ENCODE results near the gene PCDHGA4. TPM values are rescaled to one million over a fixed set of nuclear protein-coding genes. Genes with fewer than 3 reads are reported as not detected.
A peak's percentile ranks its signal among the peaks of the same experiment; 100 is the strongest.
"Not testable (repeated sequence)": the region's sequence is repeated elsewhere in the genome, so short reads cannot be mapped to it uniquely, and the experiment has no call there.

The PCDHGA4 gene
- total RNA-seq, 4 donors from 2014 or later: 2.0 to 5.6 (median 3.2) TPM

DNA sequence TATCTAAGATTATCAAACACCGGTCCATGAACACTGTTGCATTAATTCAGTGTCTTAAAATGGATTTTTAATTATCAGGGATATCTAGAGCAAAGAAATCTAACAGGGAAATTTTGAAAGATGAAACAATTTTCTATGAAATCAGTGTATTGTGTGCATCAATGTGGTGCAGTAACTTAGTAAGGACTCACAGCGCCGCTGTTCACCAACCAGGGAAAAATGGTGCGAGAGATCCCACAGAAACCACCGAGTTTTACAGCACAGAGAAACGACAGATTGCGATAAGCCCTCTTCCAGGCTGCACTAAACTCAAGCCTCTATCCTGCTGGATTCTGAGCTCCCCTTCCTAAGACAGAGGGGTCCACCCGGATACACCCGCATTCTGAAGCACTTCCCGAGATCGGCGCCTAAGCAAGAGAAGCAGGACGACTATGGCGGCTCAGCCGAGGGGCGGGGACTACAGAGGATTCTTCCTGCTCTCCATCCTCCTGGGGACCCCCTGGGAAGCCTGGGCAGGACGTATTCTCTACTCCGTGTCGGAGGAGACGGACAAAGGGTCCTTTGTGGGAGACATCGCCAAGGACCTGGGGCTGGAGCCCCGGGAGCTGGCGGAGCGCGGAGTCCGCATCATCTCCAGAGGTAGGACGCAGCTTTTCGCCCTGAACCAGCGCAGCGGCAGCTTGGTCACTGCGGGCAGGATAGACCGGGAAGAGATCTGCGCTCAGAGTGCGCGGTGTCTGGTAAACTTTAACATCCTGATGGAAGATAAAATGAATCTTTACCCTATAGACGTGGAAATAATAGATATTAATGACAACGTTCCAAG lies 27.9 kb downstream of the PCDHGA4 start, which contains the start of gene PCDHGA7:
Gene PCDHGA7 (plus strand): TSS at position 274 of the 826 bp plus-strand sequence. CDS start 158 bp downstream, at position 432.
- Histone ChIP-seq H3K4me1 (no peaks in the 10 kb centered on the region), H3K4me3 (peak within 1 kb of the TSS; percentile 17), H3K9me3 (peaks cover 56% of the 10 kb centered on the region), H3K36me3 (no peaks in the 10 kb centered on the region), H3K27me3 (no peaks in the 10 kb centered on the region), H3K27ac (no peak within 1 kb of the TSS)
- 14% methylated on average over 35 of the region's 37 CpGs for WGBS
- DNase-seq (ENCODE audit: low spot score in 2 of 2): no peak
- TF ChIP-seq, protein P1, sequence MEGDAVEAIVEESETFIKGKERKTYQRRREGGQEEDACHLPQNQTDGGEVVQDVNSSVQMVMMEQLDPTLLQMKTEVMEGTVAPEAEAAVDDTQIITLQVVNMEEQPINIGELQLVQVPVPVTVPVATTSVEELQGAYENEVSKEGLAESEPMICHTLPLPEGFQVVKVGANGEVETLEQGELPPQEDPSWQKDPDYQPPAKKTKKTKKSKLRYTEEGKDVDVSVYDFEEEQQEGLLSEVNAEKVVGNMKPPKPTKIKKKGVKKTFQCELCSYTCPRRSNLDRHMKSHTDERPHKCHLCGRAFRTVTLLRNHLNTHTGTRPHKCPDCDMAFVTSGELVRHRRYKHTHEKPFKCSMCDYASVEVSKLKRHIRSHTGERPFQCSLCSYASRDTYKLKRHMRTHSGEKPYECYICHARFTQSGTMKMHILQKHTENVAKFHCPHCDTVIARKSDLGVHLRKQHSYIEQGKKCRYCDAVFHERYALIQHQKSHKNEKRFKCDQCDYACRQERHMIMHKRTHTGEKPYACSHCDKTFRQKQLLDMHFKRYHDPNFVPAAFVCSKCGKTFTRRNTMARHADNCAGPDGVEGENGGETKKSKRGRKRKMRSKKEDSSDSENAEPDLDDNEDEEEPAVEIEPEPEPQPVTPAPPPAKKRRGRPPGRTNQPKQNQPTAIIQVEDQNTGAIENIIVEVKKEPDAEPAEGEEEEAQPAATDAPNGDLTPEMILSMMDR (IDR thresholded peaks at IDR 0.05): no peak
- TF ChIP-seq POLR2AphosphoS5 (IDR thresholded peaks at IDR 0.05) (no peak), EP300 (IDR thresholded peaks at IDR 0.05) (no peak), POLR2A (IDR thresholded peaks at IDR 0.05) (no peak)

DNA sequence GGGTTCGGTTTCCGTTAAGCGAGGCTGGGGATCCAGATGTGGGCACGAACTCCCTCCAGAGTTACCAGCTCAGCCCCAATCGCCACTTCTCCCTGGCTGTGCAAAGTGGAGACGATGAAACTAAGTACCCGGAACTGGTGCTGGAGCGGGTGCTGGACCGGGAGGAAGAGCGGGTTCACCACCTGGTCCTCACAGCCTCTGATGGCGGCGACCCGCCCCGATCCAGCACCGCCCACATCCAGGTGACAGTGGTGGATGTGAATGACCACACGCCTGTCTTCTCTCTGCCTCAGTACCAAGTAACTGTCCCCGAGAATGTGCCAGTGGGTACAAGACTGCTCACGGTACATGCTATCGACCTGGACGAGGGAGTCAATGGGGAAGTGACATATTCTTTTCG lies 28.5 kb downstream of the PCDHGA4 start:
- Histone ChIP-seq H3K4me3 (no peak overlapping the region), H3K27me3 (no peaks in the 10 kb centered on the region), H3K27ac (no peak overlapping the region), H3K9me3 (peaks cover 58% of the 10 kb centered on the region), H3K4me1 (no peaks in the 10 kb centered on the region), H3K36me3 (no peaks in the 10 kb centered on the region)
- no peak for DNase-seq (ENCODE audit: low spot score in 2 of 2)
- WGBS: 42% methylated on average over 13 of the region's 21 CpGs
- TF ChIP-seq POLR2AphosphoS5 (IDR thresholded peaks at IDR 0.05) (no peak), POLR2A (IDR thresholded peaks at IDR 0.05) (no peak)
- TF ChIP-seq, protein P1 (IDR thresholded peaks at IDR 0.05): no peak

DNA sequence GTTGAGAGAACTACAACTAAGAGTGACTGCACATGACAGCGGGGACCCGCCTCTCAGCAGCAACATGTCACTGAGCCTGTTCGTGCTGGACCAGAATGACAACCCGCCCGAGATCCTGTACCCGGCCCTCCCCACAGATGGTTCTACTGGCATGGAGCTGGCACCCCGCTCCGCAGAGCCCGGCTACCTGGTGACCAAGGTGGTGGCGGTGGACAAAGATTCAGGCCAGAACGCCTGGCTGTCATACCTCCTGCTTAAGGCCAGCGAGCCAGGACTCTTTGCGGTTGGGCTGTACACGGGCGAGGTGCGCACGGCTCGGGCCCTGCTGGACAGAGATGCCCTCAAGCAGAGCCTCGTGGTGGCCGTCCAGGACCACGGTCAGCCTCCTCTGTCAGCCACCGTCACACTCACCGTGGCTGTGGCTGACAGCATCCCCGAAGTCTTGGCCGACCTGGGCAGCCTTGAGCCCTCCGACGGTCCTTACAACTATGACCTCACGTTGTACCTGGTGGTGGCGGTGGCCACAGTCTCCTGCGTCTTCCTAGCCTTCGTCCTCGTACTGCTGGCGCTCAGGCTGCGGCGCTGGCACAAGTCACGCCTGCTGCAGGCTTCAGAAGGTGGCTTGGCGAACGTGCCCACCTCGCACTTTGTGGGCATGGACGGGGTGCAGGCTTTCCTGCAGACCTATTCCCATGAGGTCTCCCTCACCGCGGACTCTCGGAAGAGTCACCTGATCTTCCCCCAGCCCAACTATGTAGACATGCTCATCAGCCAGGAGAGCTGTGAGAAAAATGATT lies 29.8 kb downstream of the PCDHGA4 start:
- Histone ChIP-seq H3K9me3 (peaks cover 65% of the 10 kb centered on the region), H3K4me3 (no peak overlapping the region), H3K27me3 (no peaks in the 10 kb centered on the region), H3K4me1 (no peaks in the 10 kb centered on the region), H3K36me3 (no peaks in the 10 kb centered on the region), H3K27ac (no peak overlapping the region)
- WGBS: 51% methylated on average over 17 of the region's 43 CpGs
- no peak for DNase-seq (ENCODE audit: low spot score in 2 of 2)
- TF ChIP-seq POLR2AphosphoS5 (IDR thresholded peaks at IDR 0.05) (no peak), POLR2A (IDR thresholded peaks at IDR 0.05) (no peak), EP300 (IDR thresholded peaks at IDR 0.05) (no peak)
- TF ChIP-seq, protein P1 (IDR thresholded peaks at IDR 0.05): no peak

DNA sequence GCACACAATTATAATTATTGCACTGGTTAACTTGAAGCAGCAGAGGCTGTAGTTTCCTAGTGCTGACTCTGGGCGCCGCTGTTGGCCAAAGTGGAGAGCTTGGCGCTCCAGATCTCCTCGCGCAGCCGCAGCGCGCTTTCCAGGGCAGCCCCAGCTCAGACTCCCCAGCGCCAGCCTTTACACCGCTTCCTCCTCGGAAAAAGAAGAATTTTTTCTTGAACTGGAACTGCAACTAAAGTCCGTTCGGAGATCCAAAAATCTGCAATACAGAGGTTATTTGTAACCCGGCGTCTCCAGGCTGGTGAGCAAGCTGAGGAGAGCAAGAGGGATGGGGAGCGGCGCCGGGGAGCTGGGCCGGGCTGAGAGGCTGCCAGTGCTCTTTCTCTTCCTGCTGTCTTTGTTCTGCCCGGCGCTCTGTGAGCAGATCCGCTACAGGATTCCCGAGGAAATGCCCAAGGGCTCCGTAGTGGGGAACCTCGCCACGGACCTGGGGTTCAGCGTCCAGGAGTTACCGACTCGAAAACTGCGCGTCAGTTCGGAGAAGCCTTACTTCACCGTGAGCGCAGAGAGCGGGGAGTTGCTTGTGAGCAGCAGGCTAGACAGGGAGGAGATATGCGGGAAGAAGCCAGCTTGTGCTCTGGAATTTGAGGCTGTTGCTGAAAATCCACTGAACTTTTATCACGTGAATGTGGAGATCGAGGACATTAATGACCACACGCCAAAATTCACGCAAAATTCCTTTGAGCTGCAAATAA lies 32.9 kb downstream of the PCDHGA4 start, which contains the start of gene PCDHGB4:
Gene PCDHGB4 (plus strand): TSS at position 142 of the 755 bp plus-strand sequence. CDS start 187 bp downstream, at position 329.
- not testable (repeated sequence) for H3K27me3 ChIP-seq; H3K4me1 ChIP-seq; DNase-seq (ENCODE audit: low spot score in 2 of 2); H3K36me3 ChIP-seq; H3K27ac ChIP-seq; H3K4me3 ChIP-seq
- 4% methylated on average over 17 of the region's 40 CpGs for WGBS
- peaks cover 73% of the 10 kb centered on the region for H3K9me3 ChIP-seq
- TF ChIP-seq, protein P1 (IDR thresholded peaks at IDR 0.05): peak in 1 of 2 donors; percentile 17
